HepG2 (cell line): ENCODE measurements around the gene ZC3H4. TPM values are rescaled to one million over a fixed set of nuclear protein-coding genes. Genes with fewer than 3 reads are reported as not detected.

ENCODE experiments used
- CBX5 ChIP-seq: sonication (generic); formaldehyde crosslinking; IDR thresholded peaks from 2 replicates; pipeline ENCODE4 v1.4.0; 2020; ENCODE audit warnings: missing genetic modification reagents, borderline replicate concordance
- ETV5 ChIP-seq: IDR thresholded peaks from 2 replicates; pipeline ENCODE4 v1.6.1; 2018; ENCODE audit warnings: missing biosample characterization, missing genetic modification reagents, inconsistent platforms, borderline replicate concordance
- MBD4 ChIP-seq: IDR thresholded peaks from 2 replicates; pipeline ENCODE4 v1.6.1; 2012; ENCODE audit warnings: low read length, inconsistent platforms, borderline replicate concordance
- PAF1 ChIP-seq: IDR thresholded peaks from 2 replicates; pipeline ENCODE4 v1.6.1; 2016; ENCODE audit warnings: missing genetic modification reagents, missing compliant biosample characterization
- RBFOX2 ChIP-seq: fragments of 200-400 bp; formaldehyde crosslinking; IDR thresholded peaks from 2 replicates; pipeline ENCODE4 v1.6.1; 2017; ENCODE audit warnings: low read depth, mild to moderate bottlenecking, low read length
- SMYD3 ChIP-seq: sonication (generic); formaldehyde crosslinking; IDR thresholded peaks from 2 replicates; pipeline ENCODE4 v1.8.1; 2023; ENCODE audit warnings: mild to moderate bottlenecking, missing genetic modification reagents
- SSRP1 ChIP-seq: IDR thresholded peaks from 2 replicates; pipeline ENCODE4 v1.6.1; 2016; ENCODE audit warnings: control low read depth
- ZBTB38 ChIP-seq: sonication (generic); formaldehyde crosslinking; IDR thresholded peaks from 2 replicates; pipeline ENCODE4 v1.5.1; 2020; ENCODE audit warnings: mild to moderate bottlenecking, missing genetic modification reagents
- ZFP90 ChIP-seq: sonication (generic); formaldehyde crosslinking; IDR thresholded peaks from 2 replicates; pipeline ENCODE4 v1.8.0; 2022; ENCODE audit warnings: missing genetic modification reagents, mild to moderate bottlenecking, inconsistent platforms, borderline replicate concordance
- ZNF563 ChIP-seq: sonication (generic); formaldehyde crosslinking; IDR thresholded peaks from 2 replicates; pipeline ENCODE4 v1.8.0; 2022; ENCODE audit warnings: mild to moderate bottlenecking, moderate library complexity, missing genetic modification reagents
- polyA plus RNA-seq, 8 experiments: library from polyadenylated mRNA; depleted of rRNA in 3 of 8; stranded (reverse) in 7 of 8; unstranded in 1 of 8; fragments of >200 nt; fragmentation: Illumina TruSeq in 4 of 8; extraction: Trizol in 4 of 8; gene quantifications; 2 replicates each; pipeline versions ENCODE4 v1.2.1 to v1.2.3, GENCODE V29; 2011 to 2016; ENCODE audit warnings: low read depth in 4 of 8, missing spikeins in 1 of 8, mixed read lengths in 1 of 8; ENCODE audit not compliant: insufficient read depth in 1 of 8
- total RNA-seq, 5 experiments: library from RNA; depleted of rRNA; stranded (reverse); fragments of >200 nt; fragmentation: Illumina TruSeq; extraction: Trizol; gene quantifications; 2 replicates each; pipeline ENCODE4 v1.2.3, GENCODE V29; 2016; ENCODE audit warnings: low read depth in 1 of 5
- TF ChIP-seq, protein P1 (sequence below): sonication (generic); formaldehyde crosslinking; IDR thresholded peaks from 2 replicates; pipeline ENCODE4 v1.5.1; 2020; ENCODE audit warnings: mild to moderate bottlenecking, missing genetic modification reagents, borderline replicate concordance
- TF ChIP-seq, protein P2 (sequence below): sonication (generic); formaldehyde crosslinking; IDR thresholded peaks from 2 replicates; pipeline ENCODE4 v1.5.0; 2020; ENCODE audit warnings: mild to moderate bottlenecking, missing genetic modification reagents
- TF ChIP-seq, protein P3 (sequence below): sonication (generic); formaldehyde crosslinking; IDR thresholded peaks from 2 replicates; pipeline ENCODE4 v1.8.0; 2022; ENCODE audit warnings: mild to moderate bottlenecking, missing genetic modification reagents
- TF ChIP-seq, protein P4 (sequence below): sonication (generic); formaldehyde crosslinking; IDR thresholded peaks from 2 replicates; pipeline ENCODE4 v1.8.0; 2022; ENCODE audit warnings: missing genetic modification reagents, mild to moderate bottlenecking, borderline replicate concordance
- TF ChIP-seq, protein P5 (sequence below), 2 experiments: sonication (generic) in 1 of 2; formaldehyde crosslinking in 1 of 2; IDR thresholded peaks; 2 replicates each; pipeline versions ENCODE4 v1.5.1 to v1.6.1; 2011 to 2020; ENCODE audit warnings: borderline replicate concordance in 1 of 2, low read depth in 1 of 2, low read length in 1 of 2, mild to moderate bottlenecking in 1 of 2, missing genetic modification reagents in 1 of 2, moderate library complexity in 1 of 2

Gene ZC3H4
- total and polyA plus RNA-seq, 2 of the 13 experiments (the other 11 are each of a cell fraction or from before 2014, with no cell fraction given): 1.8 to 10.7 TPM

DNA sequence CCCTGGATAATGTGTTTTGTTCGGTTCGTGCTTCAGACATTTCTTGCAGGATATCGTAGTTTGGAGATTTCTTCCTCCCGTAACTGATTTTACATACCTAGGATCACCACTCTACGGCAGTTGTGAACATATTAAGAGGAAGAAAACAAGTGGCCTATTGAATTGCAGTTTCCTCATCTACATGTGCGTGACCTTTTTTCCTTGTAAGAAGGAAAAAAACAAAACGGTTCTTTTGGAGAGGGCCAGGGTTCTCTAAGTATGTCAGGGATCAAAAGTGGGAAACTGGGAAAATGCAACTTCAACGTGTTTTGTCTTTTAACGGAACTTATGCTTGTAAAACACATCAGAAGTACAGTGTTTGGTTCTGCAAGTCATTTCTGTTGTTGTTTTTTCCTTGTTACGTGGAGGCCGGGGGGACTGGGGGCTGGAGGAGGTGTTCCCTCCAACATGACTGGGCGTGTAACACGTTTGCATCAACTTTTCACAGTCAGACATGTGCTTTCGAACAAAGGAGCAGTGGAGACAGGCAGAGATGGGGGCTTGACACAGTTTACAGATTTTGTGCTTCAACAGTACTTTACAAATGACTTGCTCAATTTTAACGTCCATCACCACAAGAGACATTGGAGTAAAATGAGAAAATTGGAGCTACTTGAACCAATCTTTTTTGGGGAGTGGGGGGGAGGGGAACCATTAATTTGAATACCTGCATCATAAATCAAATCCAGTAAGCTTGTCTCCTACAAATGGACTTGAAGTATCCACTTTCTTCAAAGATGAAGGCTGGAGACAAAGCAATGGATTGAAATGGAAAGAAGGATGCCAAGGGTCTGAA is 3.8 kb downstream of the ZC3H4 start (continued):
- TF ChIP-seq, protein P1, sequence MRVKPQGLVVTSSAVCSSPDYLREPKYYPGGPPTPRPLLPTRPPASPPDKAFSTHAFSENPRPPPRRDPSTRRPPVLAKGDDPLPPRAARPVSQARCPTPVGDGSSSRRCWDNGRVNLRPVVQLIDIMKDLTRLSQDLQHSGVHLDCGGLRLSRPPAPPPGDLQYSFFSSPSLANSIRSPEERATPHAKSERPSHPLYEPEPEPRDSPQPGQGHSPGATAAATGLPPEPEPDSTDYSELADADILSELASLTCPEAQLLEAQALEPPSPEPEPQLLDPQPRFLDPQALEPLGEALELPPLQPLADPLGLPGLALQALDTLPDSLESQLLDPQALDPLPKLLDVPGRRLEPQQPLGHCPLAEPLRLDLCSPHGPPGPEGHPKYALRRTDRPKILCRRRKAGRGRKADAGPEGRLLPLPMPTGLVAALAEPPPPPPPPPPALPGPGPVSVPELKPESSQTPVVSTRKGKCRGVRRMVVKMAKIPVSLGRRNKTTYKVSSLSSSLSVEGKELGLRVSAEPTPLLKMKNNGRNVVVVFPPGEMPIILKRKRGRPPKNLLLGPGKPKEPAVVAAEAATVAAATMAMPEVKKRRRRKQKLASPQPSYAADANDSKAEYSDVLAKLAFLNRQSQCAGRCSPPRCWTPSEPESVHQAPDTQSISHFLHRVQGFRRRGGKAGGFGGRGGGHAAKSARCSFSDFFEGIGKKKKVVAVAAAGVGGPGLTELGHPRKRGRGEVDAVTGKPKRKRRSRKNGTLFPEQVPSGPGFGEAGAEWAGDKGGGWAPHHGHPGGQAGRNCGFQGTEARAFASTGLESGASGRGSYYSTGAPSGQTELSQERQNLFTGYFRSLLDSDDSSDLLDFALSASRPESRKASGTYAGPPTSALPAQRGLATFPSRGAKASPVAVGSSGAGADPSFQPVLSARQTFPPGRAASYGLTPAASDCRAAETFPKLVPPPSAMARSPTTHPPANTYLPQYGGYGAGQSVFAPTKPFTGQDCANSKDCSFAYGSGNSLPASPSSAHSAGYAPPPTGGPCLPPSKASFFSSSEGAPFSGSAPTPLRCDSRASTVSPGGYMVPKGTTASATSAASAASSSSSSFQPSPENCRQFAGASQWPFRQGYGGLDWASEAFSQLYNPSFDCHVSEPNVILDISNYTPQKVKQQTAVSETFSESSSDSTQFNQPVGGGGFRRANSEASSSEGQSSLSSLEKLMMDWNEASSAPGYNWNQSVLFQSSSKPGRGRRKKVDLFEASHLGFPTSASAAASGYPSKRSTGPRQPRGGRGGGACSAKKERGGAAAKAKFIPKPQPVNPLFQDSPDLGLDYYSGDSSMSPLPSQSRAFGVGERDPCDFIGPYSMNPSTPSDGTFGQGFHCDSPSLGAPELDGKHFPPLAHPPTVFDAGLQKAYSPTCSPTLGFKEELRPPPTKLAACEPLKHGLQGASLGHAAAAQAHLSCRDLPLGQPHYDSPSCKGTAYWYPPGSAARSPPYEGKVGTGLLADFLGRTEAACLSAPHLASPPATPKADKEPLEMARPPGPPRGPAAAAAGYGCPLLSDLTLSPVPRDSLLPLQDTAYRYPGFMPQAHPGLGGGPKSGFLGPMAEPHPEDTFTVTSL (CRISPR knock-in tag): no peak
- TF ChIP-seq, protein P2, sequence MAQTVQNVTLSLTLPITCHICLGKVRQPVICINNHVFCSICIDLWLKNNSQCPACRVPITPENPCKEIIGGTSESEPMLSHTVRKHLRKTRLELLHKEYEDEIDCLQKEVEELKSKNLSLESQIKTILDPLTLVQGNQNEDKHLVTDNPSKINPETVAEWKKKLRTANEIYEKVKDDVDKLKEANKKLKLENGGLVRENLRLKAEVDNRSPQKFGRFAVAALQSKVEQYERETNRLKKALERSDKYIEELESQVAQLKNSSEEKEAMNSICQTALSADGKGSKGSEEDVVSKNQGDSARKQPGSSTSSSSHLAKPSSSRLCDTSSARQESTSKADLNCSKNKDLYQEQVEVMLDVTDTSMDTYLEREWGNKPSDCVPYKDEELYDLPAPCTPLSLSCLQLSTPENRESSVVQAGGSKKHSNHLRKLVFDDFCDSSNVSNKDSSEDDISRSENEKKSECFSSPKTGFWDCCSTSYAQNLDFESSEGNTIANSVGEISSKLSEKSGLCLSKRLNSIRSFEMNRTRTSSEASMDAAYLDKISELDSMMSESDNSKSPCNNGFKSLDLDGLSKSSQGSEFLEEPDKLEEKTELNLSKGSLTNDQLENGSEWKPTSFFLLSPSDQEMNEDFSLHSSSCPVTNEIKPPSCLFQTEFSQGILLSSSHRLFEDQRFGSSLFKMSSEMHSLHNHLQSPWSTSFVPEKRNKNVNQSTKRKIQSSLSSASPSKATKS (CRISPR knock-in tag): no peak
- TF ChIP-seq ZBTB38 (0 out of 2 replicates have a peak, but pooled peaks have one; percentile 27), ZNF563 (CRISPR knock-in tag) (no peak), CBX5 (CRISPR knock-in tag) (no peak), ETV5 (CRISPR knock-in tag) (no peak), SMYD3 (CRISPR knock-in tag) (no peak), RBFOX2 (peak; percentile 41; the same call in 1 of the 2 replicates), ZFP90 (CRISPR knock-in tag) (no peak), MBD4 (0 out of 2 replicates have a peak, but pooled peaks have one; percentile 47), PAF1 (CRISPR knock-in tag) (no peak), SSRP1 (CRISPR knock-in tag) (0 out of 2 replicates have a peak, but pooled peaks have one; percentile 36)
- TF ChIP-seq, protein P3, sequence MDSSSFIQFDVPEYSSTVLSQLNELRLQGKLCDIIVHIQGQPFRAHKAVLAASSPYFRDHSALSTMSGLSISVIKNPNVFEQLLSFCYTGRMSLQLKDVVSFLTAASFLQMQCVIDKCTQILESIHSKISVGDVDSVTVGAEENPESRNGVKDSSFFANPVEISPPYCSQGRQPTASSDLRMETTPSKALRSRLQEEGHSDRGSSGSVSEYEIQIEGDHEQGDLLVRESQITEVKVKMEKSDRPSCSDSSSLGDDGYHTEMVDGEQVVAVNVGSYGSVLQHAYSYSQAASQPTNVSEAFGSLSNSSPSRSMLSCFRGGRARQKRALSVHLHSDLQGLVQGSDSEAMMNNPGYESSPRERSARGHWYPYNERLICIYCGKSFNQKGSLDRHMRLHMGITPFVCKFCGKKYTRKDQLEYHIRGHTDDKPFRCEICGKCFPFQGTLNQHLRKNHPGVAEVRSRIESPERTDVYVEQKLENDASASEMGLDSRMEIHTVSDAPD (CRISPR knock-in tag): no peak
- TF ChIP-seq, protein P4, sequence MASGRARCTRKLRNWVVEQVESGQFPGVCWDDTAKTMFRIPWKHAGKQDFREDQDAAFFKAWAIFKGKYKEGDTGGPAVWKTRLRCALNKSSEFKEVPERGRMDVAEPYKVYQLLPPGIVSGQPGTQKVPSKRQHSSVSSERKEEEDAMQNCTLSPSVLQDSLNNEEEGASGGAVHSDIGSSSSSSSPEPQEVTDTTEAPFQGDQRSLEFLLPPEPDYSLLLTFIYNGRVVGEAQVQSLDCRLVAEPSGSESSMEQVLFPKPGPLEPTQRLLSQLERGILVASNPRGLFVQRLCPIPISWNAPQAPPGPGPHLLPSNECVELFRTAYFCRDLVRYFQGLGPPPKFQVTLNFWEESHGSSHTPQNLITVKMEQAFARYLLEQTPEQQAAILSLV (CRISPR knock-in tag): no peak
- TF ChIP-seq, protein P5, sequence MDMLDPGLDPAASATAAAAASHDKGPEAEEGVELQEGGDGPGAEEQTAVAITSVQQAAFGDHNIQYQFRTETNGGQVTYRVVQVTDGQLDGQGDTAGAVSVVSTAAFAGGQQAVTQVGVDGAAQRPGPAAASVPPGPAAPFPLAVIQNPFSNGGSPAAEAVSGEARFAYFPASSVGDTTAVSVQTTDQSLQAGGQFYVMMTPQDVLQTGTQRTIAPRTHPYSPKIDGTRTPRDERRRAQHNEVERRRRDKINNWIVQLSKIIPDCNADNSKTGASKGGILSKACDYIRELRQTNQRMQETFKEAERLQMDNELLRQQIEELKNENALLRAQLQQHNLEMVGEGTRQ (IDR thresholded peaks at IDR 0.05; ENCODE audit: low read depth, low read length): no peak
- TF ChIP-seq, protein P5 (CRISPR knock-in tag; IDR thresholded peaks at IDR 0.05; ENCODE audit: borderline replicate concordance): no peak
